Posterior vena cava (tissue), 2 donors: Measurements from ENCODE around the gene GHR. TPM values are rescaled to one million over a fixed set of nuclear protein-coding genes. Genes with fewer than 3 reads are reported as not detected.
"Not testable (repeated sequence)": the region's sequence is repeated elsewhere in the genome, so short reads cannot be mapped to it uniquely, and the experiment has no call there.

ENCODE experiments used
- DNase-seq: peaks from one replicate; pipeline ENCODE4 v3.0.0-alpha.2; 2020; ENCODE audit warnings: low spot score
- intact Hi-C, 2 donors: fragments of 100-400 bp; cut with DNase I; formaldehyde crosslinking; loops; one replicate each; pipeline versions ENCODE4 v1.14.1 to v1.14.2; 2022 to 2023
- total RNA-seq, 2 donors: library from RNA; stranded (reverse); fragmentation: NEBNext Ultra II Directional; extraction: Animal tissue kit (Norgen Biotek cat#: 25700); gene quantifications; one replicate each; pipeline ENCODE4 v1.2.1, GENCODE V29; 2021
- donor health status: DM: yes; HTN: yes; CAD: no.
- donor health status: DM: yes; HTN: yes; CAD: no.

GHR gene
- total RNA-seq, 2 donors from 2014 or later, result 11.4 TPM

DNA sequence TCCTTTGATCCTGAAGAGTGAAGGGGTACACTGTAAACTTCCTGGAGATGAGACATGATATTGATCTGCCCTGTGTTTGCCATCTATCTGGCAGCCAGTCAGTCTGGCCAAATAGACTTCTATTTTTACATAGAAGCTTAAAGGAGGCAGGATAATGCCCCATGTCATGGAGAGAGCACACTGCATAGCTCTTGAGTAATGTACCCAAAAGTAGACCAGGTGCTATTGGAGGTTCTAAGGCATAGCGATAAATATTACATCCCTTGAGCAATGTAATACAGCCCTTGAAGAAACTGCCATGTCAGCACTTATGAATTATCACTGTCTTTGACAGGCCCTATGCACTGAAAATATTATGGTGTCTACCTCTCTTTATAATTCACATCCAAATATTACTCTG, 131.8 kb downstream of the GHR start:
- intact Hi-C loops, result no loop called here
- DNase-seq, result no peak

DNA sequence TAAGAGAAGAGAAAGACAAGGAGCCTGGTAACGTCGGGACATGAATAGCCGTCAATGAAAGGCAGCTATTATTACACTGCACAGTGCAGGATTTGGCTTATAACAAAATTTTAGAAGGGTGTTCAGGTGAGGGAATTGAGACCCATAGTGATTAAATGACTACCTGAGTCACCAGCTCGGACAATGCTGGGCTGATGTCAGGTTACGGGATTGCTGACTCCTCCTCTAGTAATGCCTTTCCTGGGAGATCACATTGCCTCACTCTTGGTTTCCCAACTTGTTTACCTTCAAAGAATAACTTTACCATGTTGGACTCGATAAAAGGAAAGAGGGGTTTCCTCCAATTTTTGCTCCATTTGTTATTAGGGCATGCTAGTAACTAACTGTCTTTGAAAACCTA, 132.6 kb downstream of the GHR start:
- intact Hi-C loops, result no loop called here
- DNase-seq, result no peak

DNA sequence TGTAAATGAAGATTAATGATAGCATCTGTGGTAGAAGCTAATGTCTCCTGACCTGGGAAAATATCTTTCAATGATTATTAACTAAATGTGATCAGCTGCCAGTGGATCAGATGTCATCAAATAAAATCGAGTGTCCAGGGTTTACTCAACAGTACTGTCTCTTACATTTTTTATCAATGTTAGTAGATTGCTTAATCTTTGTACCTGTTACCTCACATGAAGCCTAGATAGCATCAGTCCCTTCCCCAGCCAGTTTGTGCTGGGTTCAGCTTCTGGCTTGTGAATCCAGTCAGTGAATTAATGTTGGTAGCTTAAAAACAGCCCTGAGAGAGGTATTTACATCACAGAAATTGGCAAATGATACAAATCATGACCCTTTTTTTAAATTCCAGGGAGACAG, 134.4 kb downstream of the GHR start:
- DNase-seq, result no peak
- intact Hi-C loops, result no loop called here

DNA sequence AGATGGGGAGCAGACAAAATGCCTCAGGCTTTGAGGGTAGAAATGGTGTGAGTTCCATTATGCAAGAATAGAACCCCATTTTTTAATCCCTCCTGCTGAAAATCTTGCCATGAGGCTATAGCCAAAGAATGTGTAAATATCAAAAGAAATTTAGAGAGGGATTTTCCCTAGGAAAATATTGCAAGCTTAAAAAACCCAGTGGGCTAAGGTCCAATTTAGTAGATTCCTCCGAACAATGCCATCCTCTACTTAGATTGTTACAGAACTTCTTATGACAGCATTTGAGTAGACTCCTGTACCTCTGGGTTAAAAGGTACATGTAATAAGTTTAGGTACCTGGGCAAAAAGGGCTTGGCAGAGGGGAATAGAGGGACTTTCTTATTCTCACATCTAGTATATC, 138.4 kb downstream of the GHR start:
- no peak for DNase-seq
- intact Hi-C loops, result no loop called here

GRCh38 chr5:42564689-42565356, 141.6 kb downstream of the GHR start:
- intact Hi-C loops, result no loop called here
- DNase-seq, result no peak

DNA sequence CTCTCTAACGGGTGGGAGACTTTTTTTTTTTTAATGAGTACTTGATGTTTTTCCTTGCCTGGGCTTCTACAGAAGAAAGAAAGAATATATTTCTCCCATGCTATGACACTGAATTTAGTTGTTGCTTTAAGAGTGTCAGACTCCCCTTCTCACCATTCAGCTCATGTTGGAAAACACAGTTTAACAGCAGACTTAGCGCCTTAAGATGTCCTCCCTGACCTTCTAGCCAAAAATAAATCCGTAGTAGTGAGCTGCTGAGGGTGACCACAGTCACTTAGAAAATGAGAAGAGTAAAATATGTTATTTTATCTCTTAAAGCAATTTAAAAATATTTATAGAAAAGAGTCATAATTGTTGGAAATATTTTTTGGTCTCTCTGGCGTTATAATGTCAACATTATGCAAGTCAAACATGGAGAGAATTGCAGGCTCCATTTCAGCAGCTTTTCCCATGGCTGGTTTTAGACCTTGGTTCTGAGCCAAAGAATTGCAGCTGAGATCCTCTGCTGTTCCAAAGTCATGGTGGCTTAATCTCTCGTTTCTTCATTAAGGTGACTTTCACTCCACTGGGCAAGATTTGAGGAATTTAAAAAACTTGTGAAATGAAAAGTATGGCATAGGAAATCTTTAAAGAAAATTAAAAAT, 143.5 kb downstream of the GHR start:
- intact Hi-C loops, result no loop called here
- DNase-seq, result no peak

DNA sequence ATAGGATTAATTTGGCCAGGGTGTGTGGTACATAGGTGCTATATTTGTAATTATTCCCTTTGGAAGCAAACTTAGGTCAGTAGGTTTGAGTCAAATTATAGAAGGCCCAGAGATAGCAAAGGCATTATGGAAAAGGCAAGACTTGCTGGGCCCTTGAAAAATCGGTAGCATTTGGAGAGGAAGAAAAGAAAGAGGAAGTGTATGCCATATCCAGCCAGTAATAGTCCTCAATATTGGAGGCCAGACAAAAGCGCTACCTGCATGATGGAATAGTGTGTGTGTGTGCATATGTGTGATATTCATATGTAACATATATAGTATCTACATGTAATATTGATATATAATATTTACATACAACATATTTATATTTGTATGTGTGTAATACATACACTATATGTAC, 146.1 kb downstream of the GHR start:
- intact Hi-C loops, result no loop called here
- no peak for DNase-seq

DNA sequence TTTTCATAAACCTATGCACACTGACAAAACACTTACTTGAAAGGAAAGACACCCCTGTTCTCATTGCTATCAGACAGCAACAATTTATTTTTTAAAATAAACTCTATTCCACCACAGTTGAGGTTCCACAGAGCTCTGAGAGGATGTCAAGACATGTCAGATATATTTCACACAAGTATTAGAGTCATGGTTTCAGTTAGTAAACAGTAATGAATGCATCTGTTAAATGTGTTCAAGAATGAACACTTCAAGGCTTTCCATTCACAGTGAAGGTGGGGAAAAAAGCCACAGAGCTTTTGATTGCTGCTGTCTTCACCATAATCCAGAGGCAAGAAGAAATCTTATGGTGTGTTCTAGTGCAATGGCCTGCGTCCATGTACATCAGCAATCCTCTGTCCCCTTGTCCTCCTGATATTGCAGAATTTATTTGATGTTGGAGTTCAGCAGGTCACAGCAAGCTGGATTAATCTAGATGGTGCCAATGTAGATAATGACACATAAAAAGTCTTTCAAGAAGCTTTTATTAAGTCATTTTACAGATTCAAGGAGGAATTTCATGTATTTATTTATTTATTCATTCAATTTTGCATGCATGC, 146.8 kb downstream of the GHR start:
- no peak for DNase-seq
- intact Hi-C loops, result loop anchor here in 1 of 2 donors (5.0 kb wide), 1 partner anchor 592 kb away; no protein-coding TSS in a partner anchor

DNA sequence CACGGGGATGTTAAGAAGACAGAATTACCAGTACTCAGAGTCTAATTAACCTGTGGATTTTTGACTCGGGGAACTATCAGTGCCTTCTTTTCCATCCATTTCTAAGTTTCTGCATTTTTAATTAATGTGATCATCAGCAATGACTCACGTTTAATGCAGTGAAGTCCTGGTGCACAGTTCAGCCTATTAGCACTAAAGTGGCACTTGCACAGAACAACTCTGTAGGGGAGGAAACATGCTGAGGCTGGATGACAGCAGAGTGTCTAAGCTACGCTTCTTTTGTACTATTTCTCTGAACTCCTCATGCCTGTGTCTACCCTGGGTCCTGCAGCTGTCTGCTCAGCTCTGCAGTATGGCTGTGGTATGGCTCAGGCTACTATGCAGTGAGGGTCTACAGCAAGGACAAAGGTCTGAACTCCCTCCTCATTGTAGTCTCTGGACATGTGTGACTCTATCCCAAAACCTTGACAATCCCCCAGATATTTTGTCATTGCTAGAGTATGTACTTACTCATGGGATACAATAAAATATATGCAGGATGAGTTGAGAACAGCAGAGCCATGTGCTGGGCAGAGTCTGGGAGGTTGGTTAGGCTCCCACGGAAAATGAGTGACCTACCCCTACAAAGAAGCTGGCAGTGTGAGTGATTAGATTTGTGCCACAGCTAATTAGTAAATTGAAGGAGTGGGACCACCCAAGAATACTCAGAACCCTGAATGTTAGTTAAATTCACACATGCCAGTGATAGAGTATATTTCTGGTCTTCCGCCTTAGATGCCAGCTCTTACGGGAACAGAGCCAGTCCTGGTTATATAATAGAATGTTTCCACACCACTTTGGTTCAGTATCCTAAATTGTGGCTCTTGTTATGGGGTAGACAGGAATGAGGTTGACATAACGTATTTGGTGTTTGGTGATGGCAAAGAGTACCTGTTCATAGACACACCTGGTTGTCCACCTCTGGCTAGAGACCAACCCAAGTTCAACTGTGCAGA, 148.0 kb downstream of the GHR start:
- intact Hi-C loops, result loop anchor here in 1 of 2 donors (5.0 kb wide), 1 partner anchor 591 kb away; no protein-coding TSS in a partner anchor
- no peak for DNase-seq

GRCh38 chr5:42572313-42572712, 149.1 kb downstream of the GHR start:
- intact Hi-C loops, result loop anchor here in 1 of 2 donors (5.0 kb wide), 1 partner anchor 590 kb away; no protein-coding TSS in a partner anchor
- no peak for DNase-seq

GRCh38 chr5:42573386-42573785, 150.1 kb downstream of the GHR start:
- no peak for DNase-seq
- intact Hi-C loops, result loop anchor here in 1 of 2 donors (5.0 kb wide), 1 partner anchor 589 kb away; no protein-coding TSS in a partner anchor

- DNase-seq, intact Hi-C loops: not testable (repeated sequence)
Measured at GRCh38 chr5:42575914-42576313, 152.7 kb downstream of the GHR start.

- intact Hi-C loops, DNase-seq: not testable (repeated sequence)
Measured at GRCh38 chr5:42578901-42579300, 155.7 kb downstream of the GHR start.

DNA sequence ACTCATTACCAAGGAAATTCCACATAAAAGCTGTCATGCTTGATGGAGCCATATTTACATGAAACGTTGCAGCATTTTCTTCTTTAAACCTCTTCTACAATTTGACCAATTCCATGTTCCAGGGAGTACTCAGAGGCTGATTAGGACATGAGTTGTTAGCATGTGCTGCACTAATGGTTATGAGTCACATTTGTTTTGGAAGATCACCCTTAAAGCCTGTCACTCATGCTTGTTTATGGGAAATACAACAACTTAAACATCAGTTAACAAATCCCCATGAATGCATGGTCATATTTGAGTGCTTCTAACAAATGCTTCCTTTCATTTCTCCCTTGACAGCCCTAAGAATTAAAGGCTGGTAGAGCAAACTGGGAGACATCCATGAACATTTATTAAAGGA, 156.1 kb downstream of the GHR start:
- intact Hi-C loops, result no loop called here
- DNase-seq, result no peak

- DNase-seq, result no peak
- intact Hi-C loops, result loop anchor here in 1 of 2 donors (10.0 kb wide), 1 partner anchor 157 kb away; the partner anchor contains the start of gene GHR
Measured at GRCh38 chr5:42581845-42582244, 158.6 kb downstream of the GHR start.

- no peak for DNase-seq
- intact Hi-C loops, result loop anchor here in 1 of 2 donors (10.0 kb wide), 1 partner anchor 158 kb away; the partner anchor contains the start of gene GHR
Measured at GRCh38 chr5:42582723-42583122, 159.5 kb downstream of the GHR start.

- DNase-seq, result no peak
- intact Hi-C loops, result loop anchor here in 1 of 2 donors (10.0 kb wide), 1 partner anchor 159 kb away; the partner anchor contains the start of gene GHR
Measured at GRCh38 chr5:42583322-42583721, 160.1 kb downstream of the GHR start.

DNA sequence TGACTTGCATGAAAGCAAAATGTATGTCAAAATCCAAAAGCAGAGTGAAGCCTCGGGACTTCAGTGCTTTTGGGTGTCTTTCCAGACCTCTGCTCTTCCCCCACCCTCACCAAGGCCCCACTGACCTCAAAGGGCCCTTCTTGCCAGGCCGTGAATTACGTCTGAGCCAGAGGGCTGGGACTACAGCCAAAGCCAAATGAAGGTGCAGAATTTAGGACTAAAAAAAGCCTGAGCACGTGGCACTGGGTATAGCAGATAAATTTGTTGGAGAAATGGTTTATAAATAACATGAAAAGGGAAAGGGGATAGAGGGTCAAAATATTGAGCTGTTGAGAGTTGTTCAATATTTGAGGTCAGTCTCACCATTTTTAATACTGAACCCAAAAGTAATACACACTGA, 163.4 kb downstream of the GHR start:
- intact Hi-C loops, result loop anchor here in 1 of 2 donors (10.0 kb wide), 1 partner anchor 162 kb away; the partner anchor contains the start of gene GHR
- no peak for DNase-seq
